ENCODE measurements around the gene ACOX2. TPM values are rescaled to one million over a fixed set of nuclear protein-coding genes. Genes with fewer than 3 reads are reported as not detected.

Gene ACOX2
- total RNA-seq, 1 experiment from 2014 or later = 1.1 TPM

GRCh38 chr3:58551636-58552180 lies 14.7 kb upstream of the ACOX2 start:
- Mint-ChIP-seq H3K27ac (ENCODE audit: unreplicated experiment) (no peak overlapping the region), H3K4me1 (ENCODE audit: low read depth, unreplicated experiment) (no peaks in the 10 kb centered on the region), H3K27me3 (ENCODE audit: unreplicated experiment) (peaks cover 13% of the 10 kb centered on the region), H3K36me3 (ENCODE audit: insufficient read depth, unreplicated experiment) (no peaks in the 10 kb centered on the region), H3K9me3 (ENCODE audit: low read depth, unreplicated experiment) (no peaks in the 10 kb centered on the region), H3K4me3 (ENCODE audit: low read depth, unreplicated experiment) (no peak overlapping the region)
- no peak for DNase-seq
- no TSS peak for BruUV-seq (replicated peaks)
- intact Hi-C loops (cut with micrococcal nuclease; ENCODE audit: unreplicated experiment) = no loop called here
- TF ChIP-seq, protein P1, sequence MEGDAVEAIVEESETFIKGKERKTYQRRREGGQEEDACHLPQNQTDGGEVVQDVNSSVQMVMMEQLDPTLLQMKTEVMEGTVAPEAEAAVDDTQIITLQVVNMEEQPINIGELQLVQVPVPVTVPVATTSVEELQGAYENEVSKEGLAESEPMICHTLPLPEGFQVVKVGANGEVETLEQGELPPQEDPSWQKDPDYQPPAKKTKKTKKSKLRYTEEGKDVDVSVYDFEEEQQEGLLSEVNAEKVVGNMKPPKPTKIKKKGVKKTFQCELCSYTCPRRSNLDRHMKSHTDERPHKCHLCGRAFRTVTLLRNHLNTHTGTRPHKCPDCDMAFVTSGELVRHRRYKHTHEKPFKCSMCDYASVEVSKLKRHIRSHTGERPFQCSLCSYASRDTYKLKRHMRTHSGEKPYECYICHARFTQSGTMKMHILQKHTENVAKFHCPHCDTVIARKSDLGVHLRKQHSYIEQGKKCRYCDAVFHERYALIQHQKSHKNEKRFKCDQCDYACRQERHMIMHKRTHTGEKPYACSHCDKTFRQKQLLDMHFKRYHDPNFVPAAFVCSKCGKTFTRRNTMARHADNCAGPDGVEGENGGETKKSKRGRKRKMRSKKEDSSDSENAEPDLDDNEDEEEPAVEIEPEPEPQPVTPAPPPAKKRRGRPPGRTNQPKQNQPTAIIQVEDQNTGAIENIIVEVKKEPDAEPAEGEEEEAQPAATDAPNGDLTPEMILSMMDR (IDR thresholded peaks at IDR 0.05; ENCODE audit: unreplicated experiment) = no peak
- CTCF ChIA-PET = no interaction called here

DNA sequence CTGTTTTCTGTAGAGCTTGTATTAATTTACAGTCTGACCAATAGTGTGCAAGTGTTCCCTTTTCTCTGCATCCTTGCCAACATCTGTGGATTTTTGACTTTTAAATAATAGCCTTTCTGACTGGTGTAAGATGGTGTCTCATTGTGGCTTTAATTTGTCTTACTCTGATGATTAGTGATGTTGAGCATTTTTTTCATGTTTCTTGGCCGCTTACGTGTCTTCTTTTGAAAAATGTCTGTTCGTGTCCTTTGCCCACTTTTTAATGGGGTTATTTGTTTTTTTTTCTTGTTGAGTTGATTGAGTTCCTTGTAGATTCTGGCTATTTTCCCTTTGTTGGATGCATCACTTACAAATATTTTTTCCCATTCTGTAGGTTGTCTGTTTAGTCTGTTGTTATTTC lies 7.6 kb upstream of the ACOX2 start:
- intact Hi-C loops (cut with micrococcal nuclease; ENCODE audit: unreplicated experiment) = no loop called here

GRCh38 chr3:58540176-58540858 lies 3.3 kb upstream of the ACOX2 start:
- BruUV-seq (replicated peaks) = no TSS peak
- H3K9me3 Mint-ChIP-seq (ENCODE audit: low read depth, unreplicated experiment) = no peaks in the 10 kb centered on the region
- intact Hi-C loops (cut with micrococcal nuclease; ENCODE audit: unreplicated experiment) = no loop called here
- TF ChIP-seq, protein P1 (IDR thresholded peaks at IDR 0.05; ENCODE audit: unreplicated experiment) = no peak
- H3K4me1 Mint-ChIP-seq (ENCODE audit: low read depth, unreplicated experiment) = peaks cover 15% of the 10 kb centered on the region
- no peaks in the 10 kb centered on the region for H3K27me3 Mint-ChIP-seq (ENCODE audit: unreplicated experiment)
- DNase-seq = no peak
- H3K4me3 Mint-ChIP-seq (ENCODE audit: low read depth, unreplicated experiment) = no peak overlapping the region
- H3K36me3 Mint-ChIP-seq (ENCODE audit: insufficient read depth, unreplicated experiment) = no peaks in the 10 kb centered on the region
- CTCF ChIA-PET = interaction anchor here (0.6 kb wide), 1 partner anchor 373 kb away, joined by 3 read pairs; no protein-coding TSS in a partner anchor
- H3K27ac Mint-ChIP-seq (ENCODE audit: unreplicated experiment) = no peak overlapping the region

More for the DNA sequence above, 7.6 kb upstream of the ACOX2 start:
- Mint-ChIP-seq H3K4me1 (ENCODE audit: low read depth, unreplicated experiment) (no peaks in the 10 kb centered on the region), H3K4me3 (ENCODE audit: low read depth, unreplicated experiment) (no peak overlapping the region), H3K27me3 (ENCODE audit: unreplicated experiment) (no peaks in the 10 kb centered on the region), H3K9me3 (ENCODE audit: low read depth, unreplicated experiment) (no peaks in the 10 kb centered on the region), H3K27ac (ENCODE audit: unreplicated experiment) (no peak overlapping the region), H3K36me3 (ENCODE audit: insufficient read depth, unreplicated experiment) (no peaks in the 10 kb centered on the region)
- DNase-seq = no peak
- CTCF ChIA-PET = no interaction called here
- no TSS peak for BruUV-seq (replicated peaks)
- TF ChIP-seq, protein P1 (IDR thresholded peaks at IDR 0.05; ENCODE audit: unreplicated experiment) = no peak

DNA sequence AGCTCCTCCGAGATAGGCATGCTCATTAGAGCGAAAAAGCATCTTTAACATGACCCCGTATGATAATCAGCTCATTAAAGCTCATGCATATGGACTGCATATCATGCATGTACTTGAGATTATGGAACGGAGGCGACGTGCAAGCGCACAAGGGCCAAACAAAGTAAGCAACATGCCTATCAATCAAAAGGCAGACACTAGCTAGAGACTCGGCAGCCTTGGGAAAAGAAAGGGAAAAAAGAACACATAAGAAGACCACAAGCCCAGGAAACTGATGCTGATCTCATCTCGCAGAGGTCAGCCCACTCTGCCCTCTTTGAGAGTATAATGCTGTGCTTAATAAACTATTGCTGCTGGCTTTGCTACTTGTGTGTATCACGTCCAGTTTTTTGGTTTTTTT lies 2.6 kb upstream of the ACOX2 start:
- DNase-seq = no peak
- TF ChIP-seq, protein P1 (IDR thresholded peaks at IDR 0.05; ENCODE audit: unreplicated experiment) = no peak
- no peak overlapping the region for H3K4me3 Mint-ChIP-seq (ENCODE audit: low read depth, unreplicated experiment)
- no peak overlapping the region for H3K27ac Mint-ChIP-seq (ENCODE audit: unreplicated experiment)
- peaks cover 15% of the 10 kb centered on the region for H3K4me1 Mint-ChIP-seq (ENCODE audit: low read depth, unreplicated experiment)
- CTCF ChIA-PET = no interaction called here
- no peaks in the 10 kb centered on the region for H3K27me3 Mint-ChIP-seq (ENCODE audit: unreplicated experiment)
- intact Hi-C loops (cut with micrococcal nuclease; ENCODE audit: unreplicated experiment) = no loop called here
- BruUV-seq (replicated peaks) = no TSS peak
- H3K36me3 Mint-ChIP-seq (ENCODE audit: insufficient read depth, unreplicated experiment) = no peaks in the 10 kb centered on the region
- no peaks in the 10 kb centered on the region for H3K9me3 Mint-ChIP-seq (ENCODE audit: low read depth, unreplicated experiment)

All from Calu3 (cell line).